ENCODE data around the gene KCTD20.

- TF ChIP-seq POLR2A (IDR thresholded peaks at IDR 0.05; ENCODE audit: low read length) (no peak), GATA1 (IDR thresholded peaks at IDR 0.05; ENCODE audit: low read depth, low read length) (no peak)
These were observed 41.9 kb downstream of the KCTD20 start for GRCh38 chr6:36484736-36485135.
